Neural crest cell (in vitro differentiated cells): Measurements from ENCODE around the gene LCMT2. TPM values are rescaled to one million over a fixed set of nuclear protein-coding genes. Genes with fewer than 3 reads are reported as not detected.

Experiments used
- DNase-seq: peaks from one replicate; pipeline ENCODE4 v3.0.0; 2021; ENCODE audit warnings: low read depth, mixed read lengths, low spot score
- H3K27ac Mint-ChIP-seq: one replicate; pipeline ENCODE4 v1.8.0; 2021; ENCODE audit warnings: mild to moderate bottlenecking, mixed read lengths; ENCODE audit not compliant: unreplicated experiment
- H3K27me3 Mint-ChIP-seq: 2 replicates; pipeline ENCODE4 v1.8.0; 2021; ENCODE audit warnings: low read depth, mild to moderate bottlenecking, mixed read lengths
- H3K36me3 Mint-ChIP-seq: 2 replicates; pipeline ENCODE4 v1.8.0; 2021; ENCODE audit warnings: low read depth, mild to moderate bottlenecking, mixed read lengths
- H3K4me1 Mint-ChIP-seq: 2 replicates; pipeline ENCODE4 v1.8.0; 2021; ENCODE audit warnings: mixed read lengths
- H3K4me3 Mint-ChIP-seq: one replicate; pipeline ENCODE4 v1.8.0; 2021; ENCODE audit warnings: mild to moderate bottlenecking, mixed read lengths
- H3K9me3 Mint-ChIP-seq: 2 replicates; pipeline ENCODE4 v1.8.0; 2021; ENCODE audit warnings: mixed read lengths
- total RNA-seq: library from RNA; stranded (reverse); gene quantifications from 2 replicates; pipeline ENCODE4 v1.2.1, GENCODE V29; 2021
- TF ChIP-seq, protein P1 (sequence below): fragments of 200-600 bp; sonication (generic); conservative IDR thresholded peaks from 2 replicates; pipeline ENCODE4 v1.5.0; 2021; ENCODE audit warnings: antibody characterized with exemption, mild to moderate bottlenecking

The LCMT2 gene
- total RNA-seq, 1 donor from 2014 or later, result 18.8 TPM

GRCh38 chr15:43277231-43277823 lies 53.0 kb downstream of the LCMT2 start:
- Mint-ChIP-seq H3K27ac (no peak overlapping the region), H3K4me1 (peaks cover 7% of the 10 kb centered on the region), H3K36me3 (no peaks in the 10 kb centered on the region), H3K27me3 (no peaks in the 10 kb centered on the region), H3K4me3 (no peak overlapping the region), H3K9me3 (no peaks in the 10 kb centered on the region)
- TF ChIP-seq, protein P1, sequence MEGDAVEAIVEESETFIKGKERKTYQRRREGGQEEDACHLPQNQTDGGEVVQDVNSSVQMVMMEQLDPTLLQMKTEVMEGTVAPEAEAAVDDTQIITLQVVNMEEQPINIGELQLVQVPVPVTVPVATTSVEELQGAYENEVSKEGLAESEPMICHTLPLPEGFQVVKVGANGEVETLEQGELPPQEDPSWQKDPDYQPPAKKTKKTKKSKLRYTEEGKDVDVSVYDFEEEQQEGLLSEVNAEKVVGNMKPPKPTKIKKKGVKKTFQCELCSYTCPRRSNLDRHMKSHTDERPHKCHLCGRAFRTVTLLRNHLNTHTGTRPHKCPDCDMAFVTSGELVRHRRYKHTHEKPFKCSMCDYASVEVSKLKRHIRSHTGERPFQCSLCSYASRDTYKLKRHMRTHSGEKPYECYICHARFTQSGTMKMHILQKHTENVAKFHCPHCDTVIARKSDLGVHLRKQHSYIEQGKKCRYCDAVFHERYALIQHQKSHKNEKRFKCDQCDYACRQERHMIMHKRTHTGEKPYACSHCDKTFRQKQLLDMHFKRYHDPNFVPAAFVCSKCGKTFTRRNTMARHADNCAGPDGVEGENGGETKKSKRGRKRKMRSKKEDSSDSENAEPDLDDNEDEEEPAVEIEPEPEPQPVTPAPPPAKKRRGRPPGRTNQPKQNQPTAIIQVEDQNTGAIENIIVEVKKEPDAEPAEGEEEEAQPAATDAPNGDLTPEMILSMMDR, result no peak
- DNase-seq, result no peak

GRCh38 chr15:43276563-43277200 lies 53.7 kb downstream of the LCMT2 start:
- Mint-ChIP-seq H3K27ac (no peak overlapping the region), H3K4me1 (peaks cover 7% of the 10 kb centered on the region), H3K4me3 (no peak overlapping the region), H3K9me3 (peaks cover 3% of the 10 kb centered on the region), H3K36me3 (no peaks in the 10 kb centered on the region), H3K27me3 (no peaks in the 10 kb centered on the region)
- DNase-seq, result no peak
- TF ChIP-seq, protein P1, result no peak

GRCh38 chr15:43275740-43276562 lies 54.4 kb downstream of the LCMT2 start:
- TF ChIP-seq, protein P1, result no peak
- Mint-ChIP-seq H3K4me1 (peaks cover 7% of the 10 kb centered on the region), H3K27ac (no peak overlapping the region), H3K27me3 (peaks cover 3% of the 10 kb centered on the region), H3K9me3 (peaks cover 3% of the 10 kb centered on the region), H3K4me3 (no peak overlapping the region), H3K36me3 (no peaks in the 10 kb centered on the region)
- no peak for DNase-seq

- peaks cover 7% of the 10 kb centered on the region for H3K4me1 Mint-ChIP-seq
- H3K9me3 Mint-ChIP-seq, result peaks cover 3% of the 10 kb centered on the region
- DNase-seq, result no peak
- H3K36me3 Mint-ChIP-seq, result no peaks in the 10 kb centered on the region
- peaks cover 14% of the 10 kb centered on the region for H3K27me3 Mint-ChIP-seq
- no peak overlapping the region for H3K27ac Mint-ChIP-seq
- H3K4me3 Mint-ChIP-seq, result no peak overlapping the region
- TF ChIP-seq, protein P1, result no peak
Observed at GRCh38 chr15:43274136-43274535, 56.2 kb downstream of the LCMT2 start.

Other genes with a start within 250 kb of the LCMT2 start
- 23.9 and 29.3 TPM in 2 replicates for gene UBR1, start 224.5 kb downstream of the LCMT2 start, total RNA-seq
- 15.3 and 15.8 TPM in 2 replicates for gene TMEM62, start 197.0 kb downstream of the LCMT2 start, total RNA-seq
- 29.5 and 31.4 TPM in 2 replicates for gene CCNDBP1, start 145.2 kb downstream of the LCMT2 start, total RNA-seq
- not detected in 2 replicates for gene EPB42, start 109.6 kb downstream of the LCMT2 start, total RNA-seq
- gene TGM5, start 63.6 kb downstream of the LCMT2 start, total RNA-seq, result not detected in 2 replicates
- gene TGM7, start 28.3 kb downstream of the LCMT2 start, total RNA-seq, result not detected in 2 replicates
- 59.6 and 62.6 TPM in 2 replicates for gene ZSCAN29, start 40.5 kb upstream of the LCMT2 start, total RNA-seq
- 35.6 and 38.2 TPM in 2 replicates for gene TUBGCP4, start 40.5 kb upstream of the LCMT2 start, total RNA-seq
- 99.5 and 103 TPM in 2 replicates for gene TP53BP1, start 162.6 kb upstream of the LCMT2 start, total RNA-seq
- 24.3 and 25.2 TPM in 2 replicates for gene MAP1A, start 187.0 kb upstream of the LCMT2 start, total RNA-seq